Trophoblast cell (in vitro differentiated cells and primary cell): ENCODE measurements around the gene VPS41.

Experiments
- DNase-seq, 2 donors: peaks; one replicate each; pipeline ENCODE4 v3.0.0-alpha.2; 2016
- H2AFZ ChIP-seq: 2 replicates; pipeline ENCODE4 v1.6.1; 2013; ENCODE audit warnings: low read length, moderate library complexity, mild to moderate bottlenecking; ENCODE audit not compliant: insufficient read depth, poor library complexity
- H2AK5ac ChIP-seq: 2 replicates; pipeline ENCODE4 v1.6.1; 2013; ENCODE audit warnings: mild to moderate bottlenecking, low read length
- H2BK120ac ChIP-seq: 2 replicates; pipeline ENCODE4 v1.6.1; 2013; ENCODE audit warnings: low read length, mild to moderate bottlenecking, moderate library complexity; ENCODE audit not compliant: insufficient read depth, poor library complexity
- H2BK12ac ChIP-seq: 2 replicates; pipeline ENCODE4 v1.6.1; 2013; ENCODE audit warnings: mild to moderate bottlenecking, low read length, moderate library complexity
- H2BK5ac ChIP-seq: 2 replicates; pipeline ENCODE4 v1.6.1; 2013; ENCODE audit warnings: low read length, low read depth, moderate library complexity, mild to moderate bottlenecking; ENCODE audit not compliant: poor library complexity
- H3K14ac ChIP-seq: 2 replicates; pipeline ENCODE4 v1.6.1; 2013; ENCODE audit warnings: mild to moderate bottlenecking, low read length
- H3K18ac ChIP-seq: 2 replicates; pipeline ENCODE4 v1.6.1; 2013; ENCODE audit warnings: mild to moderate bottlenecking, low read length
- H3K23ac ChIP-seq: 2 replicates; pipeline ENCODE4 v1.6.1; 2013; ENCODE audit warnings: low read length
- H3K27ac ChIP-seq: 2 replicates; pipeline ENCODE4 v1.5.1; 2013; ENCODE audit warnings: low read depth, mild to moderate bottlenecking, inconsistent platforms, low read length, moderate library complexity
- H3K27me3 ChIP-seq: 2 replicates; pipeline ENCODE4 v1.6.1; 2013; ENCODE audit warnings: inconsistent platforms, mild to moderate bottlenecking, low read length, moderate library complexity; ENCODE audit not compliant: insufficient read depth
- H3K36me3 ChIP-seq, 2 experiments: 1 replicate in 1 of 2; 2 replicates in 1 of 2; pipeline ENCODE4 v1.6.1; 2013; ENCODE audit warnings: low read length in 2 of 2, mild to moderate bottlenecking in 2 of 2, moderate library complexity in 1 of 2; ENCODE audit not compliant: insufficient read depth in 2 of 2, control insufficient read depth in 1 of 2
- H3K4ac ChIP-seq: 2 replicates; pipeline ENCODE4 v1.6.1; 2013; ENCODE audit warnings: low read depth, mild to moderate bottlenecking, low read length, moderate library complexity
- H3K4me1 ChIP-seq, 2 experiments: 1 replicate in 1 of 2; 2 replicates in 1 of 2; pipeline ENCODE4 v1.6.1; 2013; ENCODE audit warnings: low read length in 2 of 2, mild to moderate bottlenecking in 2 of 2, moderate library complexity in 1 of 2; ENCODE audit not compliant: insufficient read depth in 2 of 2, control insufficient read depth in 1 of 2
- H3K4me2 ChIP-seq: 2 replicates; pipeline ENCODE4 v1.6.1; 2013; ENCODE audit warnings: inconsistent platforms, mild to moderate bottlenecking, low read length, moderate library complexity
- H3K4me3 ChIP-seq: 2 replicates; pipeline ENCODE4 v1.5.1; 2013; ENCODE audit warnings: mild to moderate bottlenecking, low read depth, low read length, inconsistent platforms
- H3K79me1 ChIP-seq: one replicate; pipeline ENCODE4 v1.6.1; 2013; ENCODE audit warnings: low read length
- H3K79me2 ChIP-seq: 2 replicates; pipeline ENCODE4 v1.6.1; 2013; ENCODE audit warnings: low read length, mild to moderate bottlenecking; ENCODE audit not compliant: control insufficient read depth, insufficient read depth, poor library complexity
- H3K9ac ChIP-seq: 2 replicates; pipeline ENCODE4 v1.6.1; 2013; ENCODE audit warnings: mild to moderate bottlenecking, low read length
- H3K9me3 ChIP-seq: 2 replicates; pipeline ENCODE4 v1.6.1; 2013; ENCODE audit warnings: low read depth, mild to moderate bottlenecking, control low read depth, inconsistent platforms, low read length; ENCODE audit not compliant: insufficient read depth
- H4K12ac ChIP-seq: 2 replicates; pipeline ENCODE4 v1.6.1; 2013; ENCODE audit warnings: low read depth, mild to moderate bottlenecking, low read length, moderate library complexity
- H4K8ac ChIP-seq: 2 replicates; pipeline ENCODE4 v1.6.1; 2013; ENCODE audit warnings: low read depth, mild to moderate bottlenecking, low read length, moderate library complexity
- H4K91ac ChIP-seq: one replicate; pipeline ENCODE4 v1.6.1; 2013; ENCODE audit warnings: low read depth, mild to moderate bottlenecking, low read length, moderate library complexity
- WGBS: extraction: QIAGEN DNeasy Blood & Tissue Kit; methylation state at CpG from one replicate; pipeline ENCODE4 v1.1.7; 2013; ENCODE audit warnings: missing lambda C conversion rate; ENCODE audit not compliant: insufficient read length, insufficient coverage; ENCODE audit errors: extremely low coverage; 5-methylcytosine and 5-hydroxymethylcytosine counted together

The VPS41 gene

GRCh38 chr7:38700116-38700515, 208.9 kb downstream of the VPS41 start:
- WGBS, result no CpG with 5 or more reads among the region's 5 CpGs
- no peak overlapping the region for H3K23ac ChIP-seq
- H3K79me2 ChIP-seq, result no peaks in the 10 kb centered on the region
- no peak overlapping the region for H4K91ac ChIP-seq
- H2BK5ac ChIP-seq, result no peak overlapping the region
- no peak overlapping the region for H2AFZ ChIP-seq
- no peak overlapping the region for H3K4me2 ChIP-seq
- no peaks in the 10 kb centered on the region for H3K9me3 ChIP-seq
- H3K79me1 ChIP-seq, result no peaks in the 10 kb centered on the region
- no peak overlapping the region for H3K14ac ChIP-seq
- no peak overlapping the region for H3K4me3 ChIP-seq
- H3K36me3 ChIP-seq, result no peaks in the 10 kb centered on the region
- H4K12ac ChIP-seq, result no peak overlapping the region
- no peaks in the 10 kb centered on the region for H3K4me1 ChIP-seq
- H3K18ac ChIP-seq, result no peak overlapping the region
- H3K27me3 ChIP-seq, result no peaks in the 10 kb centered on the region
- no peak overlapping the region for H2BK120ac ChIP-seq
- no peak overlapping the region for H3K4ac ChIP-seq
- no peak overlapping the region for H3K27ac ChIP-seq
- H3K9ac ChIP-seq, result no peak overlapping the region
- no peak overlapping the region for H2AK5ac ChIP-seq
- DNase-seq, result no peak
- H2BK12ac ChIP-seq, result no peak overlapping the region
- no peak overlapping the region for H4K8ac ChIP-seq

- Histone ChIP-seq H2BK12ac (no peak overlapping the region), H3K23ac (no peak overlapping the region)
- WGBS, result no CpG with 5 or more reads among the region's 3 CpGs
These were observed 209.5 kb downstream of the VPS41 start for GRCh38 chr7:38699471-38699870.

GRCh38 chr7:38694326-38694725, 214.7 kb downstream of the VPS41 start:
- no peak overlapping the region for H2BK5ac ChIP-seq
- WGBS, result no CpG with 5 or more reads among the region's 3 CpGs
- no peak overlapping the region for H4K91ac ChIP-seq
- H3K4me1 ChIP-seq, result no peaks in the 10 kb centered on the region
- H3K14ac ChIP-seq, result no peak overlapping the region
- no peak overlapping the region for H3K18ac ChIP-seq
- no peak overlapping the region for H4K8ac ChIP-seq
- H3K4me2 ChIP-seq, result no peak overlapping the region
- H2AFZ ChIP-seq, result no peak overlapping the region
- H2BK12ac ChIP-seq, result no peak overlapping the region
- no peak overlapping the region for H3K23ac ChIP-seq
- no peaks in the 10 kb centered on the region for H3K79me2 ChIP-seq
- no peak overlapping the region for H2AK5ac ChIP-seq
- H3K4me3 ChIP-seq, result no peak overlapping the region
- no peaks in the 10 kb centered on the region for H3K27me3 ChIP-seq
- H3K9ac ChIP-seq, result no peak overlapping the region
- no peak for DNase-seq
- H3K9me3 ChIP-seq, result peaks cover 2% of the 10 kb centered on the region
- H3K36me3 ChIP-seq, result no peaks in the 10 kb centered on the region
- no peak overlapping the region for H3K4ac ChIP-seq
- H2BK120ac ChIP-seq, result no peak overlapping the region
- no peak overlapping the region for H4K12ac ChIP-seq
- H3K79me1 ChIP-seq, result no peaks in the 10 kb centered on the region
- H3K27ac ChIP-seq, result no peak overlapping the region

More at GRCh38 chr7:38699471-38699870, 209.5 kb downstream of the VPS41 start:
- no peak overlapping the region for H3K4me2 ChIP-seq
- no peaks in the 10 kb centered on the region for H3K79me2 ChIP-seq
- no peak overlapping the region for H3K27ac ChIP-seq
- H3K4me1 ChIP-seq, result no peaks in the 10 kb centered on the region
- no peak overlapping the region for H4K8ac ChIP-seq
- no peaks in the 10 kb centered on the region for H3K79me1 ChIP-seq
- peak in 1 of 2 donors; percentile 7 for DNase-seq
- H2BK120ac ChIP-seq, result no peak overlapping the region
- H2AK5ac ChIP-seq, result no peak overlapping the region
- no peaks in the 10 kb centered on the region for H3K36me3 ChIP-seq
- no peaks in the 10 kb centered on the region for H3K27me3 ChIP-seq
- H2AFZ ChIP-seq, result no peak overlapping the region
- H4K12ac ChIP-seq, result no peak overlapping the region
- H3K9ac ChIP-seq, result no peak overlapping the region
- H3K4me3 ChIP-seq, result no peak overlapping the region
- no peak overlapping the region for H4K91ac ChIP-seq
- no peaks in the 10 kb centered on the region for H3K9me3 ChIP-seq
- no peak overlapping the region for H3K4ac ChIP-seq
- H3K14ac ChIP-seq, result no peak overlapping the region
- H2BK5ac ChIP-seq, result no peak overlapping the region
- H3K18ac ChIP-seq, result no peak overlapping the region

GRCh38 chr7:38686888-38687287, 222.1 kb downstream of the VPS41 start:
- H3K79me1 ChIP-seq, result no peaks in the 10 kb centered on the region
- H3K9ac ChIP-seq, result no peak overlapping the region
- no peak overlapping the region for H4K91ac ChIP-seq
- no peak overlapping the region for H3K14ac ChIP-seq
- no peak overlapping the region for H2AK5ac ChIP-seq
- DNase-seq, result peak in 1 of 2 donors; percentile 22
- no peak overlapping the region for H2BK12ac ChIP-seq
- no peak overlapping the region for H3K4me2 ChIP-seq
- no peak overlapping the region for H3K4me3 ChIP-seq
- no peaks in the 10 kb centered on the region for H3K27me3 ChIP-seq
- H2AFZ ChIP-seq, result no peak overlapping the region
- no peak overlapping the region for H3K4ac ChIP-seq
- no peaks in the 10 kb centered on the region for H3K36me3 ChIP-seq
- WGBS, result no CpG with 5 or more reads among the region's 7 CpGs
- no peak overlapping the region for H3K18ac ChIP-seq
- H4K8ac ChIP-seq, result no peak overlapping the region
- no peak overlapping the region for H2BK120ac ChIP-seq
- no peak overlapping the region for H3K27ac ChIP-seq
- peaks cover 8% of the 10 kb centered on the region for H3K9me3 ChIP-seq
- no peak overlapping the region for H4K12ac ChIP-seq
- no peak overlapping the region for H2BK5ac ChIP-seq
- no peaks in the 10 kb centered on the region for H3K79me2 ChIP-seq
- no peak overlapping the region for H3K23ac ChIP-seq
- no peaks in the 10 kb centered on the region for H3K4me1 ChIP-seq
